HCT116 (cell line): ENCODE data around the gene CHST14. TPM values are rescaled to one million over a fixed set of nuclear protein-coding genes. Genes with fewer than 3 reads are reported as not detected.

Experiments used
- ATAC-seq: fragments of 200-7000 bp; cut with Tn5 transposase; 2 replicates; pipeline ENCODE4 v1.9.1; 2020; ENCODE audit warnings: mild to moderate bottlenecking, moderate library complexity
- BruUV-seq: library from RNA; stranded (reverse); fragments of 400-500 nt; replicated peaks from 2 replicates; lab custom pipeline; 2021; lab: Mats Ljungman, UMichigan
- CTCF ChIA-PET: fragments of 300-600 bp; sonication (Branson Sonifier 250); formaldehyde crosslinking; loops from one replicate; lab custom pipeline; 2021; ENCODE audit warnings: antibody characterized with exemption; lab: Charles Lee
- POLR2A ChIA-PET: fragments of 300-600, 350-600 bp; sonication (Branson Sonifier 250); formaldehyde crosslinking; loops from one replicate; lab custom pipeline; 2021; ENCODE audit warnings: antibody characterized with exemption; lab: Charles Lee
- RAD21 ChIA-PET, 2 experiments: fragments of 300-600 bp; sonication (Branson Sonifier 250); formaldehyde crosslinking; loops; one replicate each; lab custom pipeline; 2023; ENCODE audit warnings: low total read pairs in 2 of 2; ENCODE audit not compliant: uncharacterized antibody in 2 of 2, unreplicated experiment in 2 of 2, low non-redundant PET in 1 of 2; lab: Charles Lee
- DNase-seq: peaks from one replicate; pipeline ENCODE4 v3.0.0-alpha.2; 2010; ENCODE audit warnings: low read depth, low spot score
- H2AFZ ChIP-seq: fragments of 200-600 bp; shearing (Covaris generic), sonication (generic); 2 replicates; pipeline ENCODE4 v1.6.1; 2017; ENCODE audit warnings: low read depth, mixed run types, mixed read lengths, antibody characterized with exemption, low read length; ENCODE audit not compliant: poor library complexity, severe bottlenecking
- H3K27ac ChIP-seq: 2 replicates; pipeline ENCODE4 v1.5.1; 2012; ENCODE audit warnings: low read depth, low read length
- H3K27me3 ChIP-seq: fragments of 200-600 bp; sonication (generic); 2 replicates; pipeline ENCODE4 v1.6.1; 2016; ENCODE audit warnings: mixed run types, low read length, mixed read lengths; ENCODE audit not compliant: insufficient read depth
- H3K36me3 ChIP-seq, 2 experiments: fragments of 200-500 bp in 1 of 2; fragments of 200-600 bp in 1 of 2; sonication (Bioruptor generic) in 1 of 2; sonication (generic) in 1 of 2; 2 replicates each; pipeline versions ENCODE4 v1.5.1 to v1.6.1; 2014 to 2016; ENCODE audit warnings: low read length in 2 of 2, inconsistent platforms in 1 of 2, mixed read lengths in 1 of 2, mixed run types in 1 of 2; ENCODE audit not compliant: insufficient read depth in 2 of 2, control insufficient read depth in 1 of 2
- H3K4me1 ChIP-seq, 2 experiments: fragments of 200-600 bp in 1 of 2; sonication (generic) in 1 of 2; 2 replicates each; pipeline versions ENCODE4 v1.5.1 to v1.6.1; 2012 to 2017; ENCODE audit warnings: low read length in 2 of 2, inconsistent platforms in 1 of 2, mild to moderate bottlenecking in 1 of 2, mixed read lengths in 1 of 2, mixed run types in 1 of 2, moderate library complexity in 1 of 2; ENCODE audit not compliant: insufficient read depth in 2 of 2, control insufficient read depth in 1 of 2
- H3K4me2 ChIP-seq: fragments of 200-600 bp; sonication (generic); 2 replicates; pipeline ENCODE4 v1.6.1; 2017; ENCODE audit warnings: mixed run types, low read length, mixed read lengths
- H3K4me3 ChIP-seq, 2 experiments: fragments of 200-600 bp in 1 of 2; sonication (generic) in 1 of 2; replicated peaks in 1 of 2; 2 replicates each; pipeline ENCODE4 v1.5.1; 2011 to 2016; ENCODE audit warnings: low read length in 2 of 2, control low read depth in 1 of 2, low read depth in 1 of 2, mild to moderate bottlenecking in 1 of 2, mixed read lengths in 1 of 2, mixed run types in 1 of 2
- H3K79me2 ChIP-seq: fragments of 200-600 bp; sonication (generic); 2 replicates; pipeline ENCODE4 v1.6.1; 2017; ENCODE audit warnings: mild to moderate bottlenecking, mixed run types, low read length, moderate library complexity, mixed read lengths; ENCODE audit not compliant: insufficient read depth
- H3K9ac ChIP-seq: fragments of 200-600 bp; sonication (generic); 2 replicates; pipeline ENCODE4 v1.6.1; 2016; ENCODE audit warnings: low read length, mixed read lengths
- H3K9me2 ChIP-seq: fragments of 200-600 bp; sonication (generic), shearing (Covaris generic); 2 replicates; pipeline ENCODE4 v1.6.1; 2017; ENCODE audit warnings: mixed run types, mild to moderate bottlenecking, moderate library complexity; ENCODE audit not compliant: insufficient read depth
- H3K9me3 ChIP-seq, 2 experiments: fragments of 200-500 bp in 1 of 2; fragments of 200-600 bp in 1 of 2; sonication (Bioruptor generic) in 1 of 2; sonication (generic) in 1 of 2; 2 replicates each; pipeline ENCODE4 v1.6.1; 2014 to 2017; ENCODE audit warnings: low read length in 2 of 2, mixed read lengths in 2 of 2, inconsistent platforms in 1 of 2, low read depth in 1 of 2, mild to moderate bottlenecking in 1 of 2, mixed run types in 1 of 2, moderate library complexity in 1 of 2; ENCODE audit not compliant: control insufficient read depth in 1 of 2, insufficient read depth in 1 of 2
- H4K20me1 ChIP-seq: fragments of 200-600 bp; sonication (generic), shearing (Covaris generic); 2 replicates; pipeline ENCODE4 v1.6.1; 2017; ENCODE audit warnings: mixed run types, mild to moderate bottlenecking, moderate library complexity; ENCODE audit not compliant: insufficient read depth
- CEBPB ChIP-seq: IDR thresholded peaks from 2 replicates; pipeline ENCODE4 v1.6.1; 2012; ENCODE audit warnings: low read depth
- ELF1 ChIP-seq: IDR thresholded peaks from 2 replicates; pipeline ENCODE4 v1.6.1; 2012; ENCODE audit warnings: low read depth, borderline replicate concordance
- EZH2 ChIP-seq: fragments of 200-600 bp; sonication (generic); IDR thresholded peaks from 2 replicates; pipeline ENCODE4 v1.6.1; 2017; ENCODE audit warnings: antibody characterized with exemption, mixed run types
- EZH2phosphoT487 ChIP-seq: fragments of 200-600 bp; IDR thresholded peaks from 2 replicates; pipeline ENCODE4 v1.6.1; 2018; ENCODE audit warnings: antibody characterized with exemption, borderline replicate concordance
- JUND ChIP-seq: IDR thresholded peaks from 2 replicates; pipeline ENCODE4 v1.6.1; 2012
- POLR2A ChIP-seq: IDR thresholded peaks from 2 replicates; pipeline ENCODE4 v1.7.0; 2011; ENCODE audit warnings: borderline replicate concordance; ENCODE audit not compliant: insufficient read depth, insufficient read length; ENCODE audit errors: extremely low read depth
- POLR2AphosphoS5 ChIP-seq: IDR thresholded peaks from 2 replicates; pipeline ENCODE4 v1.6.1; 2011; ENCODE audit warnings: mild to moderate bottlenecking, low read depth, low read length, moderate library complexity
- RAD21 ChIP-seq: IDR thresholded peaks from 2 replicates; pipeline ENCODE4 v1.6.1; 2012; ENCODE audit warnings: low read depth, mild to moderate bottlenecking
- SIN3A ChIP-seq: IDR thresholded peaks from 2 replicates; pipeline ENCODE4 v1.6.1; 2012; ENCODE audit warnings: low read depth
- SP1 ChIP-seq: IDR thresholded peaks from 2 replicates; pipeline ENCODE4 v1.6.1; 2012; ENCODE audit warnings: low read depth
- YY1 ChIP-seq: IDR thresholded peaks from 2 replicates; pipeline ENCODE4 v1.6.1; 2011; ENCODE audit warnings: low read length, low read depth, moderate library complexity, mild to moderate bottlenecking; ENCODE audit not compliant: insufficient replicate concordance; ENCODE audit errors: extremely low read depth
- ZFX ChIP-seq: fragments of 450-650 bp; IDR thresholded peaks from 2 replicates; pipeline ENCODE4 v1.6.1; 2017
- ZNF274 ChIP-seq: fragments of 200-500 bp; sonication (Bioruptor generic); IDR thresholded peaks from 2 replicates; pipeline ENCODE4 v1.6.1; 2014; ENCODE audit warnings: mild to moderate bottlenecking, low read depth, low read length, inconsistent platforms
- intact Hi-C: fragments of 100-400 bp; cut with micrococcal nuclease; formaldehyde crosslinking; loops from 2 replicates; pipeline ENCODE4 v1.10.0; 2022
- total RNA-seq: library from RNA; stranded (reverse); gene quantifications from one replicate; pipeline ENCODE4 v1.2.1, GENCODE V29; 2021; ENCODE audit not compliant: unreplicated experiment
- TF ChIP-seq, protein P1 (sequence below): IDR thresholded peaks from 2 replicates; pipeline ENCODE4 v1.6.1; 2012
- TF ChIP-seq, protein P2 (sequence below), 3 experiments: fragments of 200-600 bp in 1 of 3; sonication (generic) in 1 of 3; IDR thresholded peaks in 2 of 3; conservative IDR thresholded peaks in 1 of 3; 2 replicates each; pipeline ENCODE4 v1.5.1; 2012 to 2017; ENCODE audit warnings: low read depth in 2 of 3, low read length in 2 of 3, antibody characterized with exemption in 1 of 3, borderline replicate concordance in 1 of 3, control low read depth in 1 of 3, mild to moderate bottlenecking in 1 of 3, mixed read lengths in 1 of 3, mixed run types in 1 of 3, moderate library complexity in 1 of 3; ENCODE audit not compliant: insufficient read depth in 1 of 3
- TF ChIP-seq, protein P3 (sequence below): IDR thresholded peaks from 2 replicates; pipeline ENCODE4 v1.6.1; 2012; ENCODE audit warnings: low read depth
- TF ChIP-seq, protein P4 (sequence below): IDR thresholded peaks from 2 replicates; pipeline ENCODE4 v1.6.1; 2011; ENCODE audit warnings: mild to moderate bottlenecking, low read length, moderate library complexity; ENCODE audit not compliant: insufficient replicate concordance; ENCODE audit errors: extremely low read depth
- TF ChIP-seq, protein P5 (sequence below): IDR thresholded peaks from 2 replicates; pipeline ENCODE4 v1.6.1; 2012

The CHST14 gene
- total RNA-seq, 1 experiment from 2014 or later = 12.7 TPM

DNA sequence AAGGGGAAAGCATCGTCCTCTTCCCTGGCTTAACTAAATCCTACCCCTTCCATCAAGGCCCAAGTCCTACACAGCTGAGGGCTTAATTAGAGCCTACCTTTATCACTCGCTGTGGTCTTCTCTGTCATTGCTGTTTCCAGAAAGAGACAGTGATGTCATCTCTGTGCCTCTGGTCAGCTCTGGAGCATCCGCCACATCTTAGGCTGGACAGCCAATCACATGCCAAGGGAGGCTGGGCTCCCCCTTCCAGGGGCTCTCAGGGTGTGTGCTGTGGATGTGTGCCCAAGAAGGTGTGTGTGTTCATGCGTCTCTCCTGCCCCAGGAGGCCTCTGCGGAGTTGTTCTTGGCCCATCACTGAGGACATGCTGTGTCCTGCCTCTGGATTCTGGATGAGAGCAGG lies 42.8 kb downstream of the CHST14 start (continued):
- TF ChIP-seq, protein P1, sequence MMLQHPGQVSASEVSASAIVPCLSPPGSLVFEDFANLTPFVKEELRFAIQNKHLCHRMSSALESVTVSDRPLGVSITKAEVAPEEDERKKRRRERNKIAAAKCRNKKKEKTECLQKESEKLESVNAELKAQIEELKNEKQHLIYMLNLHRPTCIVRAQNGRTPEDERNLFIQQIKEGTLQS = no peak
- TF ChIP-seq, all 23 proteins: peak for 0

DNA sequence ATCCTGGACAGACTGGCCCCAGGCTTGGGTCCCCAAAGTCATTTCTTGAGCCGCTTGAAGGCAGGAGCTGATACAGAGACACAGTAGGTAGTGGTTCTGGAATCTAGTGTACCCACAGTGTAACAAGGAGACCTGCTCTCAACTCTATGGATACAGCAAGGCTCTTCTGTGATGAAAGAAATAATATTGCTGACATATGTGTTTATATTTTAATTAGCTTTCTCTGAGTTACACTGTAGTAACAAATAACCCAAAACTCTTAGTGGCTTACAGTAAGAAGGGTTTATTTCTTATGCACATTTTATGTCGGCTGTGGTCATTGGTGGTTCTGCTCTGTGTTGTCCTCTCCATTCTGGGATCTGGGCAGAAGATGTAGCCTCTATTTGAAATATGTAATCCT lies 45.5 kb downstream of the CHST14 start:
- H2AFZ ChIP-seq = no peak overlapping the region
- no peaks in the 10 kb centered on the region for H3K9me3 ChIP-seq
- H3K9me2 ChIP-seq = no peaks in the 10 kb centered on the region
- ChIA-PET RAD21 (no interaction called here), POLR2A (no interaction called here), CTCF (no interaction called here)
- H3K9ac ChIP-seq = no peak overlapping the region
- no peaks in the 10 kb centered on the region for H4K20me1 ChIP-seq
- H3K4me3 ChIP-seq = no peak overlapping the region
- peaks cover 9 to 20% of the 10 kb centered on the region in 2 experiments for H3K4me1 ChIP-seq
- H3K27ac ChIP-seq = no peak overlapping the region
- H3K4me2 ChIP-seq = no peak overlapping the region
- no TSS peak for BruUV-seq
- no peaks in the 10 kb centered on the region for H3K27me3 ChIP-seq
- H3K36me3 ChIP-seq = no peaks in the 10 kb centered on the region
- ATAC-seq (no peak), DNase-seq (no peak)
- H3K79me2 ChIP-seq = no peaks in the 10 kb centered on the region
- intact Hi-C loops = no loop called here
- TF ChIP-seq, protein P2, sequence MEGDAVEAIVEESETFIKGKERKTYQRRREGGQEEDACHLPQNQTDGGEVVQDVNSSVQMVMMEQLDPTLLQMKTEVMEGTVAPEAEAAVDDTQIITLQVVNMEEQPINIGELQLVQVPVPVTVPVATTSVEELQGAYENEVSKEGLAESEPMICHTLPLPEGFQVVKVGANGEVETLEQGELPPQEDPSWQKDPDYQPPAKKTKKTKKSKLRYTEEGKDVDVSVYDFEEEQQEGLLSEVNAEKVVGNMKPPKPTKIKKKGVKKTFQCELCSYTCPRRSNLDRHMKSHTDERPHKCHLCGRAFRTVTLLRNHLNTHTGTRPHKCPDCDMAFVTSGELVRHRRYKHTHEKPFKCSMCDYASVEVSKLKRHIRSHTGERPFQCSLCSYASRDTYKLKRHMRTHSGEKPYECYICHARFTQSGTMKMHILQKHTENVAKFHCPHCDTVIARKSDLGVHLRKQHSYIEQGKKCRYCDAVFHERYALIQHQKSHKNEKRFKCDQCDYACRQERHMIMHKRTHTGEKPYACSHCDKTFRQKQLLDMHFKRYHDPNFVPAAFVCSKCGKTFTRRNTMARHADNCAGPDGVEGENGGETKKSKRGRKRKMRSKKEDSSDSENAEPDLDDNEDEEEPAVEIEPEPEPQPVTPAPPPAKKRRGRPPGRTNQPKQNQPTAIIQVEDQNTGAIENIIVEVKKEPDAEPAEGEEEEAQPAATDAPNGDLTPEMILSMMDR (IDR thresholded peaks at IDR 0.05 in 2 of 3, conservative IDR thresholded peaks at IDR 0.05 in 1 of 3; ENCODE audit: borderline replicate concordance in 1 of 3, insufficient read depth in 1 of 3, low read depth in 2 of 3, low read length in 2 of 3) = no peak
- TF ChIP-seq EZH2 (no peak), JUND (no peak), ZNF274 (no peak), POLR2AphosphoS5 (no peak), SP1 (no peak), ELF1 (no peak), EZH2phosphoT487 (no peak), ZFX (no peak), RAD21 (no peak), YY1 (no peak), POLR2A (no peak), CEBPB (no peak), SIN3A (no peak)
- TF ChIP-seq, protein P1 = no peak
- TF ChIP-seq, protein P3, sequence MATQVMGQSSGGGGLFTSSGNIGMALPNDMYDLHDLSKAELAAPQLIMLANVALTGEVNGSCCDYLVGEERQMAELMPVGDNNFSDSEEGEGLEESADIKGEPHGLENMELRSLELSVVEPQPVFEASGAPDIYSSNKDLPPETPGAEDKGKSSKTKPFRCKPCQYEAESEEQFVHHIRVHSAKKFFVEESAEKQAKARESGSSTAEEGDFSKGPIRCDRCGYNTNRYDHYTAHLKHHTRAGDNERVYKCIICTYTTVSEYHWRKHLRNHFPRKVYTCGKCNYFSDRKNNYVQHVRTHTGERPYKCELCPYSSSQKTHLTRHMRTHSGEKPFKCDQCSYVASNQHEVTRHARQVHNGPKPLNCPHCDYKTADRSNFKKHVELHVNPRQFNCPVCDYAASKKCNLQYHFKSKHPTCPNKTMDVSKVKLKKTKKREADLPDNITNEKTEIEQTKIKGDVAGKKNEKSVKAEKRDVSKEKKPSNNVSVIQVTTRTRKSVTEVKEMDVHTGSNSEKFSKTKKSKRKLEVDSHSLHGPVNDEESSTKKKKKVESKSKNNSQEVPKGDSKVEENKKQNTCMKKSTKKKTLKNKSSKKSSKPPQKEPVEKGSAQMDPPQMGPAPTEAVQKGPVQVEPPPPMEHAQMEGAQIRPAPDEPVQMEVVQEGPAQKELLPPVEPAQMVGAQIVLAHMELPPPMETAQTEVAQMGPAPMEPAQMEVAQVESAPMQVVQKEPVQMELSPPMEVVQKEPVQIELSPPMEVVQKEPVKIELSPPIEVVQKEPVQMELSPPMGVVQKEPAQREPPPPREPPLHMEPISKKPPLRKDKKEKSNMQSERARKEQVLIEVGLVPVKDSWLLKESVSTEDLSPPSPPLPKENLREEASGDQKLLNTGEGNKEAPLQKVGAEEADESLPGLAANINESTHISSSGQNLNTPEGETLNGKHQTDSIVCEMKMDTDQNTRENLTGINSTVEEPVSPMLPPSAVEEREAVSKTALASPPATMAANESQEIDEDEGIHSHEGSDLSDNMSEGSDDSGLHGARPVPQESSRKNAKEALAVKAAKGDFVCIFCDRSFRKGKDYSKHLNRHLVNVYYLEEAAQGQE = no peak
- TF ChIP-seq, protein P4, sequence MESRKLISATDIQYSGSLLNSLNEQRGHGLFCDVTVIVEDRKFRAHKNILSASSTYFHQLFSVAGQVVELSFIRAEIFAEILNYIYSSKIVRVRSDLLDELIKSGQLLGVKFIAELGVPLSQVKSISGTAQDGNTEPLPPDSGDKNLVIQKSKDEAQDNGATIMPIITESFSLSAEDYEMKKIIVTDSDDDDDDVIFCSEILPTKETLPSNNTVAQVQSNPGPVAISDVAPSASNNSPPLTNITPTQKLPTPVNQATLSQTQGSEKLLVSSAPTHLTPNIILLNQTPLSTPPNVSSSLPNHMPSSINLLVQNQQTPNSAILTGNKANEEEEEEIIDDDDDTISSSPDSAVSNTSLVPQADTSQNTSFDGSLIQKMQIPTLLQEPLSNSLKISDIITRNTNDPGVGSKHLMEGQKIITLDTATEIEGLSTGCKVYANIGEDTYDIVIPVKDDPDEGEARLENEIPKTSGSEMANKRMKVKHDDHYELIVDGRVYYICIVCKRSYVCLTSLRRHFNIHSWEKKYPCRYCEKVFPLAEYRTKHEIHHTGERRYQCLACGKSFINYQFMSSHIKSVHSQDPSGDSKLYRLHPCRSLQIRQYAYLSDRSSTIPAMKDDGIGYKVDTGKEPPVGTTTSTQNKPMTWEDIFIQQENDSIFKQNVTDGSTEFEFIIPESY = no peak
- TF ChIP-seq, protein P5, sequence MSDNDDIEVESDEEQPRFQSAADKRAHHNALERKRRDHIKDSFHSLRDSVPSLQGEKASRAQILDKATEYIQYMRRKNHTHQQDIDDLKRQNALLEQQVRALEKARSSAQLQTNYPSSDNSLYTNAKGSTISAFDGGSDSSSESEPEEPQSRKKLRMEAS = no peak
